Muscle of arm (tissue), 14 donors: ENCODE measurements around the gene EEF1G. TPM values are rescaled to one million over a fixed set of nuclear protein-coding genes. Genes with fewer than 3 reads are reported as not detected.
"Not testable (repeated sequence)": the region's sequence is repeated elsewhere in the genome, so short reads cannot be mapped to it uniquely, and the experiment has no call there.

Experiments used
- DNase-seq: peaks from one replicate; pipeline ENCODE4 v3.0.0-alpha.2; 2013
- long read RNA-seq, 11 donors: transcript quantifications; one replicate each; lab custom pipeline, GENCODE V29; 2026
- polyA plus RNA-seq, 12 donors: library from polyadenylated mRNA; unstranded; fragments of 120-200 nt; gene quantifications; one replicate each; pipeline ENCODE4 v1.2.1, GENCODE V29; 2013; ENCODE audit not compliant: insufficient read length in 12 of 12

EEF1G gene
- polyA plus RNA-seq = 1,000 to 10,000 TPM in 11 of 12 donors, 100 to 1,000 TPM in 1; 357 to 3,515 (median 3,174) TPM
- long read RNA-seq, donor 1, transcript EEF1G-203 (9 exons, 2,496 nt) = minor isoform, 118 of 1,592 reads
- long read RNA-seq, donor 1, transcript EEF1G-201 (10 exons, 1,523 nt) = major isoform, 856 of 1,592 reads
- long read RNA-seq, donor 1, partial matches to known transcripts = 605 of 1,592 reads
- long read RNA-seq, donor 1, other reads (novel, unspliced or antisense) = 13 of 1,592 reads
- long read RNA-seq, donor 2, transcript EEF1G-201 (10 exons, 1,523 nt) = major isoform, 1,576 of 2,654 reads
- long read RNA-seq, donor 2, transcript EEF1G-203 (9 exons, 2,496 nt) = minor isoform, 235 of 2,654 reads
- long read RNA-seq, donor 2, partial matches to known transcripts = 820 of 2,654 reads
- long read RNA-seq, donor 2, other reads (novel, unspliced or antisense) = 23 of 2,654 reads
- long read RNA-seq, donor 3, transcript EEF1G-201 (10 exons, 1,523 nt) = major isoform, 637 of 1,161 reads
- long read RNA-seq, donor 3, transcript EEF1G-203 (9 exons, 2,496 nt) = minor isoform, 115 of 1,161 reads
- long read RNA-seq, donor 3, partial matches to known transcripts = 404 of 1,161 reads
- long read RNA-seq, donor 3, other reads (novel, unspliced or antisense) = 5 of 1,161 reads
- long read RNA-seq, donor 4, transcript EEF1G-201 (10 exons, 1,523 nt) = major isoform, 459 of 877 reads
- long read RNA-seq, donor 4, transcript EEF1G-203 (9 exons, 2,496 nt) = minor isoform, 61 of 877 reads
- long read RNA-seq, donor 4, partial matches to known transcripts = 352 of 877 reads
- long read RNA-seq, donor 4, other reads (novel, unspliced or antisense) = 5 of 877 reads
- long read RNA-seq, donor 5 = 0 reads
- long read RNA-seq, donor 6, transcript EEF1G-203 (9 exons, 2,496 nt) = minor isoform, 196 of 1,267 reads
- long read RNA-seq, donor 6, transcript EEF1G-201 (10 exons, 1,523 nt) = major isoform, 677 of 1,267 reads
- long read RNA-seq, donor 6, partial matches to known transcripts = 387 of 1,267 reads
- long read RNA-seq, donor 6, other reads (novel, unspliced or antisense) = 7 of 1,267 reads
- long read RNA-seq, donor 7, transcript EEF1G-201 (10 exons, 1,523 nt) = major isoform, 493 of 920 reads
- long read RNA-seq, donor 7, transcript EEF1G-203 (9 exons, 2,496 nt) = minor isoform, 57 of 920 reads
- long read RNA-seq, donor 7, partial matches to known transcripts = 360 of 920 reads
- long read RNA-seq, donor 7, other reads (novel, unspliced or antisense) = 10 of 920 reads
- long read RNA-seq, donor 8, transcript EEF1G-201 (10 exons, 1,523 nt) = major isoform, 1,908 of 3,307 reads
- long read RNA-seq, donor 8, transcript EEF1G-203 (9 exons, 2,496 nt) = minor isoform, 236 of 3,307 reads
- long read RNA-seq, donor 8, partial matches to known transcripts = 1,118 of 3,307 reads
- long read RNA-seq, donor 8, other reads (novel, unspliced or antisense) = 45 of 3,307 reads
- long read RNA-seq, donor 9, transcript EEF1G-201 (10 exons, 1,523 nt) = major isoform, 569 of 1,038 reads
- long read RNA-seq, donor 9, transcript EEF1G-203 (9 exons, 2,496 nt) = minor isoform, 67 of 1,038 reads
- long read RNA-seq, donor 9, partial matches to known transcripts = 402 of 1,038 reads
- long read RNA-seq, donor 9, other reads (novel, unspliced or antisense) = 0 of 1,038 reads
- long read RNA-seq, donor 10, transcript EEF1G-201 (10 exons, 1,523 nt) = major isoform, 1,387 of 2,118 reads
- long read RNA-seq, donor 10, transcript EEF1G-203 (9 exons, 2,496 nt) = minor isoform, 185 of 2,118 reads
- long read RNA-seq, donor 10, partial matches to known transcripts = 536 of 2,118 reads
- long read RNA-seq, donor 10, other reads (novel, unspliced or antisense) = 10 of 2,118 reads
- long read RNA-seq, donor 11, transcript EEF1G-203 (9 exons, 2,496 nt) = minor isoform, 198 of 2,498 reads
- long read RNA-seq, donor 11, transcript EEF1G-201 (10 exons, 1,523 nt) = major isoform, 1,352 of 2,498 reads
- long read RNA-seq, donor 11, partial matches to known transcripts = 934 of 2,498 reads
- long read RNA-seq, donor 11, other reads (novel, unspliced or antisense) = 14 of 2,498 reads

- DNase-seq = peak; percentile 100
Observed at GRCh38 chr11:62573592-62574362, at the start of gene EEF1G. EEF1G (minus strand) TSS chr11:62573891; CDS start chr11:62573842, 49 bp downstream.

GRCh38 chr11:62622476-62623089, 48.9 kb upstream of the EEF1G start:
- DNase-seq = no peak

- peak; percentile 94 for DNase-seq
Observed at GRCh38 chr11:62621567-62622470, 48.1 kb upstream of the EEF1G start, which contains the start of gene B3GAT3. B3GAT3 (minus strand) TSS chr11:62621986; CDS start chr11:62621947, 39 bp downstream.

GRCh38 chr11:62621027-62621566, 47.4 kb upstream of the EEF1G start:
- DNase-seq = no peak

GRCh38 chr11:62616957-62617356, 43.3 kb upstream of the EEF1G start:
- DNase-seq = not testable (repeated sequence)

- DNase-seq = no peak
Observed at GRCh38 chr11:62615521-62615920, 41.8 kb upstream of the EEF1G start.

GRCh38 chr11:62614275-62614674, 40.6 kb upstream of the EEF1G start:
- no peak for DNase-seq

- no peak for DNase-seq
Observed at GRCh38 chr11:62613291-62613778, 39.6 kb upstream of the EEF1G start.

GRCh38 chr11:62612366-62613290, 38.9 kb upstream of the EEF1G start, which contains the start of the genes EML3 and ROM1:
EML3 (minus strand) TSS chr11:62612775; CDS start chr11:62612457, 318 bp downstream.
ROM1 (plus strand) TSS chr11:62613257; CDS start chr11:62613282, 25 bp downstream.
- peak; percentile 87 for DNase-seq

- DNase-seq = peak; percentile 60
Observed at GRCh38 chr11:62611705-62612365, 38.1 kb upstream of the EEF1G start.

- no peak for DNase-seq
Observed at GRCh38 chr11:62610814-62611704, 37.4 kb upstream of the EEF1G start.

- no peak for DNase-seq
Observed at GRCh38 chr11:62610403-62610802, 36.7 kb upstream of the EEF1G start.

GRCh38 chr11:62608776-62609175, 35.1 kb upstream of the EEF1G start:
- DNase-seq = no peak

GRCh38 chr11:62607714-62608113, 34.0 kb upstream of the EEF1G start:
- no peak for DNase-seq
